Mucosa of descending colon (tissue), 3 donors: Measurements from ENCODE around the gene ATP2A1. TPM values are rescaled to one million over a fixed set of nuclear protein-coding genes. Genes with fewer than 3 reads are reported as not detected.

Experiments used
- ATAC-seq: fragments of 200-7000 bp; cut with Tn5 transposase; one replicate; pipeline ENCODE4 v1.9.1; 2020; ENCODE audit warnings: mild to moderate bottlenecking, moderate library complexity
- DNase-seq, 3 donors: peaks; one replicate each; pipeline ENCODE4 v3.0.0-alpha.2; 2020
- H3K36me3 ChIP-seq: fragments of 200-600 bp; one replicate; pipeline ENCODE4 v1.8.0; 2021; ENCODE audit warnings: low read depth, mild to moderate bottlenecking
- H3K4me1 ChIP-seq: fragments of 200-600 bp; one replicate; pipeline ENCODE4 v1.8.0; 2021; ENCODE audit warnings: low read depth, mild to moderate bottlenecking
- H3K4me3 ChIP-seq: fragments of 200-600 bp; one replicate; pipeline ENCODE4 v1.8.0; 2021; ENCODE audit warnings: mild to moderate bottlenecking
- H3K9me3 ChIP-seq: fragments of 200-600 bp; one replicate; pipeline ENCODE4 v1.8.0; 2021; ENCODE audit warnings: mild to moderate bottlenecking
- CTCF ChIP-seq: fragments of 200-600 bp; IDR thresholded peaks from one replicate; pipeline ENCODE4 v1.8.0; 2022; ENCODE audit warnings: antibody characterized with exemption, mild to moderate bottlenecking
- intact Hi-C, 2 donors: fragments of 100-400 bp; cut with DNase I in 1 of 2; cut with micrococcal nuclease in 1 of 2; formaldehyde crosslinking; loops; one replicate each; pipeline versions ENCODE4 v1.11.0 to v1.11.1; 2022; cut with DNase I, micrococcal nuclease
- total RNA-seq, 3 donors: library from RNA; stranded (reverse); fragmentation: NEBNext Ultra II Directional in 2 of 3; extraction: Animal tissue kit (Norgen Biotek cat#: 25700) in 2 of 3; gene quantifications; one replicate each; pipeline versions ENCODE4 v1.2.1 to v1.2.4, GENCODE V29; 2021 to 2023
- donor health status: DM: no; HTN: no; CAD: no; lungs with moderate emphysema.
- donor health status: DM: no; HTN: no; CAD: no.
- donor health status: DM: no; HTN: yes; CAD: no.

The ATP2A1 gene
- total RNA-seq, 3 donors from 2014 or later, result 0.96 to 1.7 (median 1.6) TPM

- no peaks in the 10 kb centered on the region for H3K4me1 ChIP-seq
- DNase-seq (no peak), ATAC-seq (no peak)
- no peaks in the 10 kb centered on the region for H3K9me3 ChIP-seq
- H3K36me3 ChIP-seq, result no peaks in the 10 kb centered on the region
- TF ChIP-seq CTCF, result no peak
- H3K4me3 ChIP-seq, result no peak overlapping the region
- intact Hi-C loops, result no loop called here
These were observed 5.3 kb upstream of the ATP2A1 start for GRCh38 chr16:28872952-28873351.

- intact Hi-C loops, result no loop called here
- Histone ChIP-seq H3K9me3 (no peaks in the 10 kb centered on the region), H3K36me3 (no peaks in the 10 kb centered on the region), H3K4me3 (no peak overlapping the region), H3K4me1 (no peaks in the 10 kb centered on the region)
- ATAC-seq, result peak; percentile 67
- peak in 2 of 3 donors; percentile 35 to 53 for DNase-seq
- TF ChIP-seq CTCF, result peak; percentile 61
These were observed 4.6 kb upstream of the ATP2A1 start for GRCh38 chr16:28873543-28874201.

- Histone ChIP-seq H3K4me3 (no peak overlapping the region), H3K36me3 (no peaks in the 10 kb centered on the region), H3K9me3 (no peaks in the 10 kb centered on the region), H3K4me1 (peaks cover 5% of the 10 kb centered on the region)
- no peak for TF ChIP-seq CTCF
- DNase-seq (no peak), ATAC-seq (no peak)
- intact Hi-C loops, result no loop called here
These were observed 3.9 kb upstream of the ATP2A1 start for GRCh38 chr16:28874406-28874805.

- H3K36me3 ChIP-seq, result no peaks in the 10 kb centered on the region
- no peak for TF ChIP-seq CTCF
- H3K4me3 ChIP-seq, result no peak overlapping the region
- H3K9me3 ChIP-seq, result no peaks in the 10 kb centered on the region
- ATAC-seq, result no peak
- intact Hi-C loops, result no loop called here
- peaks cover 10% of the 10 kb centered on the region for H3K4me1 ChIP-seq
- no peak for DNase-seq
These were observed 2.9 kb upstream of the ATP2A1 start for GRCh38 chr16:28875134-28876018.

GRCh38 chr16:28876019-28876659 is 2.1 kb upstream of the ATP2A1 start:
- intact Hi-C loops, result no loop called here
- TF ChIP-seq CTCF, result no peak
- Histone ChIP-seq H3K9me3 (no peaks in the 10 kb centered on the region), H3K4me3 (no peak overlapping the region), H3K36me3 (no peaks in the 10 kb centered on the region), H3K4me1 (peaks cover 12% of the 10 kb centered on the region)
- ATAC-seq (no peak), DNase-seq (no peak)
